Nephron progenitor cell (in vitro differentiated cells): ENCODE results near the gene FRMD4B.

Source experiments
- DNase-seq: peaks from one replicate; pipeline ENCODE4 v3.0.0; 2021
- H3K27ac Mint-ChIP-seq: 2 replicates; pipeline ENCODE4 v1.8.0; 2021; ENCODE audit warnings: mild to moderate bottlenecking, moderate library complexity, mixed read lengths
- H3K27me3 Mint-ChIP-seq: 2 replicates; pipeline ENCODE4 v1.8.0; 2021; ENCODE audit warnings: mild to moderate bottlenecking, low read depth, mixed read lengths; ENCODE audit not compliant: poor library complexity
- H3K36me3 Mint-ChIP-seq: 2 replicates; pipeline ENCODE4 v1.8.0; 2021; ENCODE audit warnings: low read depth, mixed read lengths
- H3K4me1 Mint-ChIP-seq: 2 replicates; pipeline ENCODE4 v1.8.0; 2021; ENCODE audit warnings: mixed read lengths
- H3K4me3 Mint-ChIP-seq: 2 replicates; pipeline ENCODE4 v1.8.0; 2021; ENCODE audit warnings: mild to moderate bottlenecking, moderate library complexity, mixed read lengths
- H3K9me3 Mint-ChIP-seq: 2 replicates; pipeline ENCODE4 v1.8.0; 2021; ENCODE audit warnings: mild to moderate bottlenecking, moderate library complexity, mixed read lengths
- TF ChIP-seq, protein P1 (sequence below): fragments of 200-600 bp; sonication (generic); IDR thresholded peaks from 2 replicates; pipeline ENCODE4 v1.5.0; 2021; ENCODE audit warnings: antibody characterized with exemption

FRMD4B gene

DNA sequence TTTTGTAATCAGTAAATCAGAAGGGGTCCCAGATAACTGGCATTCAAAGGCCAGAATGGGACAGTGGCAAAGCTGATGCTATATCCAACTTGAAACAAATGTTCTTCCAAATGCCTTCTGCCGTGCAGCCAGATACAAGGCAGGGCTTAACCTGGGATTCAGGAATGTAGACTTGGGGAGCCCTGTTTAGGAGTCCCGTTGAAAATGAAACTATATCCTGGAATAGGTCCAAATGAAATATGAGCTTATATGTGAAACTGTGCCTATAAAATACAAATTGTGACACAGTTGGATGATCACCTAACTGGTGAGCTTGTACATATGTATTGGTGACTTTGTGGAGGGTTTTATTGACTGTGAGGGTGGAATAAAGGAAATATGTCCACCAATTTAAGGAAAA lies 28.7 kb downstream of the FRMD4B start:
- Mint-ChIP-seq H3K36me3 (no peaks in the 10 kb centered on the region), H3K4me1 (peaks cover 14% of the 10 kb centered on the region), H3K4me3 (no peak overlapping the region), H3K27me3 (peaks cover 6% of the 10 kb centered on the region), H3K27ac (no peak overlapping the region), H3K9me3 (peaks cover 10% of the 10 kb centered on the region)
- DNase-seq = no peak
- TF ChIP-seq, protein P1, sequence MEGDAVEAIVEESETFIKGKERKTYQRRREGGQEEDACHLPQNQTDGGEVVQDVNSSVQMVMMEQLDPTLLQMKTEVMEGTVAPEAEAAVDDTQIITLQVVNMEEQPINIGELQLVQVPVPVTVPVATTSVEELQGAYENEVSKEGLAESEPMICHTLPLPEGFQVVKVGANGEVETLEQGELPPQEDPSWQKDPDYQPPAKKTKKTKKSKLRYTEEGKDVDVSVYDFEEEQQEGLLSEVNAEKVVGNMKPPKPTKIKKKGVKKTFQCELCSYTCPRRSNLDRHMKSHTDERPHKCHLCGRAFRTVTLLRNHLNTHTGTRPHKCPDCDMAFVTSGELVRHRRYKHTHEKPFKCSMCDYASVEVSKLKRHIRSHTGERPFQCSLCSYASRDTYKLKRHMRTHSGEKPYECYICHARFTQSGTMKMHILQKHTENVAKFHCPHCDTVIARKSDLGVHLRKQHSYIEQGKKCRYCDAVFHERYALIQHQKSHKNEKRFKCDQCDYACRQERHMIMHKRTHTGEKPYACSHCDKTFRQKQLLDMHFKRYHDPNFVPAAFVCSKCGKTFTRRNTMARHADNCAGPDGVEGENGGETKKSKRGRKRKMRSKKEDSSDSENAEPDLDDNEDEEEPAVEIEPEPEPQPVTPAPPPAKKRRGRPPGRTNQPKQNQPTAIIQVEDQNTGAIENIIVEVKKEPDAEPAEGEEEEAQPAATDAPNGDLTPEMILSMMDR = no peak

DNA sequence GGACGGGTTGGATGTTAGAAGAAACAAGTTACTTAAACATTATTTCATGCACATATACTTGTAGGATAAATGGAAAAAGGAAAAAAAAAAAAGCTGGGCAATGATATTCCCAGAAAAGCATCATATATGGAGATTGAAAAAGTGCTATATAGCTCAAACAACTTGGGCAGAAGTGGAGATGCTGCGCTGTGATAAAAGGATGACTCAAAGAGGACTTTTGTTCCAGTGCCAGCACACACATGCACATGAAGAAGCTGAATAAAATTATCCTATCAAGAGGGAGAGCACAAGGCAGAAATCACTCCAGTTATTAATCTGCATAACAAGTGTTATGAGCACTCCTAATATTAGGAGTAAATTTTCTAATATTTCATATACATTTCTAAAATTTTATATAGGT lies 30.9 kb downstream of the FRMD4B start:
- Mint-ChIP-seq H3K27ac (no peak overlapping the region), H3K27me3 (peaks cover 6% of the 10 kb centered on the region), H3K36me3 (no peaks in the 10 kb centered on the region), H3K4me3 (no peak overlapping the region), H3K4me1 (peaks cover 14% of the 10 kb centered on the region), H3K9me3 (peaks cover 13% of the 10 kb centered on the region)
- no peak for DNase-seq
- TF ChIP-seq, protein P1 = no peak

GRCh38 chr3:69353503-69353902 lies 32.4 kb downstream of the FRMD4B start:
- Mint-ChIP-seq H3K4me1 (peaks cover 14% of the 10 kb centered on the region), H3K4me3 (no peak overlapping the region), H3K9me3 (peaks cover 18% of the 10 kb centered on the region), H3K27me3 (peaks cover 3% of the 10 kb centered on the region), H3K27ac (no peak overlapping the region), H3K36me3 (no peaks in the 10 kb centered on the region)
- TF ChIP-seq, protein P1 = no peak
- DNase-seq = no peak

DNA sequence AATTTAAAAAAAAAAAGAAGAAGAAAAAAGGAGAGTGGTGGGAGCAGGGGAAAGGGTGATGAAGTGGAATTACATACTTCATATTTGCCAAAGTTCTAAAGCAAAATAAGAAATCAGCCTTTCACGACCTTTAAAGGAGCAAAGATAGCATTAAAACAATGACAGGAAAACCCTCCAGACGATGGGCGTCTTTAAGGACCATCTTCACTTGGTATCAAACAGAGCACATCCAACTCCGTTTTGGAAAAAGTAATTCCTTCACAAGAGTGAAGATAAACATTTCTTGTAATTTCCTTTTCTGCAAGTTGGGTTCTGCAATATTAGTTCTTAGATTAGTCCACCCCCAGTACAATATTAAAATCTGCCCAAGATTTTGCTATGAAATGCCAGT lies 32.8 kb downstream of the FRMD4B start:
- Mint-ChIP-seq H3K9me3 (peaks cover 15% of the 10 kb centered on the region), H3K27ac (no peak overlapping the region), H3K4me3 (no peak overlapping the region), H3K27me3 (peaks cover 3% of the 10 kb centered on the region), H3K36me3 (no peaks in the 10 kb centered on the region), H3K4me1 (peaks cover 14% of the 10 kb centered on the region)
- TF ChIP-seq, protein P1 = no peak
- DNase-seq = no peak

DNA sequence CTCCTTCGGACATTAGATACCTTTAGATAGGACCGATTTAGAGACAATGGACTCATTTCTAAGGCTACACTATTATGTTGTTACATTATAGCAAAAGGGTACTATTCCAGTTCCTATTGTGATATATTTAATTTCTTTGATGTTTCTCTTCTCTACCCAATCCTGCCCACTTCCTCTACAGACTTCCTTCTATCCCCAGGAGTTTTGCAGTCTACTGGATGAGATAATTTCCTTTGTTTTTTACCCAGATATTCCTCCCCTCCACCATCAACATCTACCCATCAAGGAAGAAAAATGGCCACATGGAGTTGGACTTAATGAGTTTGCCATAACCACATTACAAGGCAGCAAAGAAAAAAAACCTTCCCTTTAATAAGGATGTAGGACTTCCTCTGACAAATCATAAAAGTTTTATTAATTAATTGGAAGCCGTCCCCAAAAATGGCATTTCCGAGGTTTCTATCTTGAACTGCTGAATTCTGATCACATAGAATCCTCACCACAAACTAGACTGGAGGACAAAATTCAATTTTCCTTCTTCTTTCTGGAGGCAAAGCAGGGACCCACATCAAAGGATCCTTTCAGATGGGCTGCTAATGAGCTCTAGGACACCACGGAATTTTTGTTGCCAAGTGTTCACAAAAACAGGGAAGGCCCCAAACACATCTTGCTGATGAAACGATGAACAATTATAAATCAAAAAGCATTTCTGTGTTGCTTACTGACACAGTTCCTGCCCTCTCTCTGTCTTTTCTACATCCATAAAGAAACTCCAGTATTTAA lies 33.4 kb downstream of the FRMD4B start:
- H3K4me3 Mint-ChIP-seq = no peak overlapping the region
- TF ChIP-seq, protein P1 = no peak
- H3K36me3 Mint-ChIP-seq = no peaks in the 10 kb centered on the region
- peaks cover 17% of the 10 kb centered on the region for H3K9me3 Mint-ChIP-seq
- no peak overlapping the region for H3K27ac Mint-ChIP-seq
- H3K27me3 Mint-ChIP-seq = peaks cover 3% of the 10 kb centered on the region
- peaks cover 14% of the 10 kb centered on the region for H3K4me1 Mint-ChIP-seq
- no peak for DNase-seq

DNA sequence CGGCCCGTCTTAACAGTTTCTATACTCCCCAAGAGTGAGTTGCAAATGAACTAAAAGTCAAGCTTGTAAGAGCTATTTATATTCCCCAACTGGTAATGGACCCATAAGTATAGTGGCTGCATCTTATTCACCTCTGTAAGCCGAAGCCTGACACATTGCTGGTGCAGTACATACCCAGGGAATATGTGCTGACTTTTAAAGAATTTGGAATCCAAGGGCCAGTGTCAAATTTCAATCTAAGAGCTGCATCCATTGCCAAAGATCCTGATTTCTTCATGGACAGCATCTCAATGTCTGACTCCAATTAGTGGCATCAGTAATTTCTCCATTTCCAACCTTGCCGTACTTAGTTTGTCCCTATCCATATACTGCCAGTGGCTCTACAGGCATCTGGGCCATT lies 42.0 kb downstream of the FRMD4B start:
- TF ChIP-seq, protein P1 = no peak
- H3K27me3 Mint-ChIP-seq = peaks cover 14% of the 10 kb centered on the region

More for the DNA sequence above, 42.0 kb downstream of the FRMD4B start:
- Mint-ChIP-seq H3K36me3 (no peaks in the 10 kb centered on the region), H3K4me1 (no peaks in the 10 kb centered on the region), H3K4me3 (no peak overlapping the region), H3K27ac (no peak overlapping the region), H3K9me3 (peaks cover 38% of the 10 kb centered on the region)
- no peak for DNase-seq
